HG03135 (cell line): ENCODE results near the gene KIAA1958.

Experiments
- ATAC-seq: cut with Tn5 transposase; IDR thresholded peaks from one replicate; pipeline ENCODE4 v1.9.1; 2021; ENCODE audit warnings: mild to moderate bottlenecking, moderate library complexity; ENCODE audit not compliant: unreplicated experiment

Gene KIAA1958

DNA sequence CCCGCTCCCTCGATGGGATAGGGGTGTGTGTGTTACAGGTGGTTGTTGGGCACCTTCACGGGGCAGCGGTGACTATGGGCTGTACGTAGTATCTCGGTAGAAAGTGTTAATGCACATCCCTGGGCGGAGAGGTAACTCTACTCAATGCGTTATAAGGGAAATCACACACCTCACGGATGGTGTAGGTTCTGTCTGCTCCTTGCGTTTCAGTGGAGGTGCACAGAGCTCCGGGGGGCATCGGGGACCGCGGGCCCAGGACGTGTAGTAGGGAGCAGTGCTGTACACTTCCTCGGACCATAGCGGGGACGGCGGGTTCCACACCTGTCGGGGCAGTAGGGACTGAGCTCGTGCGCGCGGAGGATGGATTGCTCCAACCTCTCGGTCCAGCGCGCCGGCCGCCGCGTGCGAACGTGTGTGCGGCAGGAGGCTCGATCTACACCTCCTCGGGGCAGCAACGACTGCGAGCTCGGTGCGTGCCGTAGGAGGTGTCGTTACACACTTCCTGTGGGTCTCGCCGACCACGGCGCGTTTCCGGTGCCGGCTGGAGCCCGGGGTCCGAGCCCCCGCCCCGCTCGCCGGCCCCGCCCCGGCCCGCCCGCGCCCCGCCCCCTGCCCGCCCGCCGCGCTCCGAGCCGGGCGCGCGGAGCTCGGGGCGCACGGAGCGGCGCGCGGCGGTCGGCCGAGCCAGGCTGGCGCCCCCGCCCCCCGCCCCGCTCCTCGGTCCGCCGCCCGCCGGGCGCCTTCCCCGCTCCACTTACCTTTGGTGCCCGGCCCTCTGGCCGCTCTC is at the start of gene KIAA1958:
Gene KIAA1958, plus strand, starts transcription at position 607 of the 787 bp plus-strand sequence. CDS start 87,254 bp downstream, outside the sequence.
- ATAC-seq = peak; percentile 88

DNA sequence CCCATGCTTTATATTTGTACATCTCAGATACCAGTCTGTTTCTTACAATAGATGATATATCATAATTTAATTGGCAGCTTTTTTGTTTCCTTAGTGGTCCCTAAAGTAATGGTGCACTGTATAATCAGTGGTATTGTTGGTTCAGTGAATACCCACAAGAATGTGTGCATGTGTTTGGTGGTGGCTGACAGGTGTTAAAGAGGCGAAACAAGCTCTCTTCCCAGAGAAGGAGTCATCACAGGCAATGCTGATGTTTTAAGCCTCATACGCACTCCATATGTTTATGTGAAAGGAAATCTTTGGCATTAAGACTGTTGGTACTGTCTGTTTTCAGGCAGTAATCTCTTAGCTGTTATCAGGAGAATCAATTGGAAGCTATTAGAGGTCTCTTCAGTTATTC is 49.2 kb upstream of the KIAA1958 start:
- no peak for ATAC-seq

DNA sequence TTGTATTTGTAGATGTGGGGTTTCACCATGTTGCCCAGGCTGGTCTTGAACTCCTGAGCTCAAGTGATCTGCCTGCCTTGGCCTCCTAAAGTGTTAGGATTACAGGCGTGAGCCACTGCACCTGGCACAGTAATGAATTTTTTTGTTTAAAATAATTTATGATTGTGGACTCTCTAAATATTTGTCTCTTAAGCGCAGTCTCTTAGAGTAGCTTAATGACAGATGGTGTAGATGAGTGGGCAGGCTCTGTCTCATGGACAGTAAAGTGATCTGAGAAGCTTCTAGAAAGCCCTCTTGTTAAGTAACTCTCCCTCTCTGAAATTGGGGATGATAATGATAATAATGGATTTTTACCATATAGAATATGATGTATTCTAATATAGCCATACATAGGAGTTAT is 47.5 kb upstream of the KIAA1958 start:
- no peak for ATAC-seq

GRCh38 chr9:112439825-112440224 is 46.8 kb upstream of the KIAA1958 start:
- ATAC-seq = no peak

- no peak for ATAC-seq
Observed at GRCh38 chr9:112443200-112443599, 43.4 kb upstream of the KIAA1958 start.

DNA sequence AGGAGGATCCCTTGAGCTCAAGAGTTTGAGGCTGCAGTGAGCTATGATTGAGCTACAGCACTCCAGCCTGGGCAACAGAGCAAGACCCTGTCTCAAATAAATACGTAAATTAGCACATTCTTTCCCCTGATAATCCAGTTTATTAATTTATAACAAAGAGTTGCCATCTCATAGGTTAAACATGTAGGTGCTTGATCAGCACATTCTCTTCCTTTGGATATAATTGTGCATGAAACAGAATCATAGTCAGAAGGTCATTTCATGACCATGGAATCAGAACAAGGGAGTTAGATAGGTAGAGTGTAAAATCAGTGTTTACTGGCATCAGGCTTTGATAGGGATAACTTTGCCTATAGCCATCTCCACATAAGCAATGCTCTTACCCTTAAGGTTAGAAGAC is 43.0 kb upstream of the KIAA1958 start:
- no peak for ATAC-seq

DNA sequence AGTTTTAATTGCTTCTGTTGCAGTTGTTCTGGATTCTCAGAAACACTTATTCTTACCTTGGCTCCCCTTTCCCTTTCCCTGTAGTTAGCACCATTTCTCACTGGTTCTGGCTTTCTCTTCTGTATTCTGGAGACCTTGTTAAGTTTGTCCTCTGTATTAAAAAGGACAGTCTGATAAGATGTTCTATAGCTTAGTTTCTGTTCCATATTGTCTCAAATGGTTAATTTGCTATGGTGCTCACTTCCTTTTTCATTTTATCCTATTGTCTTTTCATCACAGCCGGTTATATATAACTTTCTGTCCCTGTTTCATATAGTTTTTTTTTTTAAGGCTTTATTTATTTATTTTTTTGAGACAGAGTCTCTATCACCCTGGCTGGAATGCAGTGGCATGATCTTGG is 41.4 kb upstream of the KIAA1958 start:
- ATAC-seq = no peak

DNA sequence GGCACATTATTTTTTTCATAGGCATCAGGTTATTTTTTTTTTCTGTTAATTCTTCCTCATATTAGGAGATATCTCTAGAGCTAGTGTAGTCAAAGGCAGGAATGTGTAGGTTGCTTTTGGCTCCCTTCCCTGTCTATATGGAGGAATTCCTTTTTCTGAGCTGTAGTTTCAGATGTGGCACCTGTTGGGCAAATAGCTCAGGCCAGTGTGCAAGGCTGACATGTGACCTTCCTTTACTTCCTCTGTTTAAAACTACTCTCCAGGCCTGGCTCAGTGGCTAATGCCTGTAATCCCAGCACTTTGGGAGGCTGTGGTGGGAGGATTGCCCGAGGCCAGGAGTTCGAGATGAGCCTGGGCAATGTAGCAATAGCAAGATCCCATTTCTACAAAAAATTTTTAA is 40.5 kb upstream of the KIAA1958 start:
- ATAC-seq = no peak

GRCh38 chr9:112446526-112446925 is 40.1 kb upstream of the KIAA1958 start:
- no peak for ATAC-seq

DNA sequence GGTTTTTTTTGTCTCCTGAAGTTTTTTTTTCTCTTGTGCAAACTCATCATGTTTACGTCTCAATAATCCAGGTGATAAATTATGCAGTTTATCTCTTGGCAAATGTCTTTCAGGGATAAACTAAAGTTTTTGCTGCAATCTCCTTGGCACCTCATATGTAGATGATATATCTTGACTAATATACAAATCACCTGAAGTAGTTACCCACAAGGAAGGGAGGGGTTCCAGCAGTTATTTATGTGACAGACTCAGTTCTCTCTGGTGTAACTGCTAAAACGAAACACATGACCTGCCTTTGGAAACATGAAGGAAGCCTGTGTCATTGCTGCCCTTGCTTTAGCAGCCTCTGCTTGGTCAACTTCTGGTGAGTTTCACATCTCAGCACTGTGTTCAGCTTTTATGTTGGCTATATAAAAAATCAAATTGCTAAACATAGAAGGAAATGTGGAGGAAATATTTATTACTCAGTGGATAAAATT is 39.3 kb upstream of the KIAA1958 start:
- ATAC-seq = no peak

DNA sequence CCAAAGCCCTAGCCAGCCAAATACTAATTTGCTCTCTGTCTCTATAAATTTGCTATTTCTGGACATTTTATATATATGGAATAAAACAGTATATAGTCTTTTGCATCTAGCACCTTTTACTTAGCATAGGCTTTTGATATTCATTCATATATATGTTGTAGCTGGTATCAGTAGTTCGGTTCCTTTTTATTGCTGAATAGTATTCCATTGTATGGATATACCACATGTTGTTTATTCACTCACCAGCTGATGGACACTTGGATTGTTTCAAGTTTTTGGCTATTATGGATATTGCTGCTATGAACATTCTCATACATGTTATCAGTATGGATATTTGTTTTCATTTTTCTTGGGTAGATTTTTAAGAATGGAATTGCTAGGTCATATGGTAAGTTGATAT is 23.8 kb upstream of the KIAA1958 start:
- ATAC-seq = no peak

- no peak for ATAC-seq
Observed at GRCh38 chr9:112465352-112465751, 21.3 kb upstream of the KIAA1958 start.

DNA sequence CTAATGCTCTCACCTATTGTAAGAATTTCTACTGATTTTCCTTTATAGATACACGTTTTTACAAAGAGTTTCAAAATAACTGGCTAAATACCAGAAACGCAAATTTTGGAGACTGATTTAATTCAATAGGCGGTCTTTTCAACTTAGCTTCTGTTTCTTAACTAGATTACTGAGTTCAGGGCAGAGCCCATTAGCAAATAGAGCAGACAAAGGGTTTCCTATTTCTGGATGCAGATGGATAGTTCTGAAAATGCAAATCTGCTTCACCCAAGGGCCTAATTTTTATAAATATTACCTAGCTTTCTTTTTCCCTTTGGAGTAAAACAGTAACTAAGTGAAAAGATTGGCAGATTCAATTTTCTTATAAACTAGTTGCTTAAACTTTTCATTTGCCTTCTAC is 13.6 kb upstream of the KIAA1958 start:
- ATAC-seq = no peak

DNA sequence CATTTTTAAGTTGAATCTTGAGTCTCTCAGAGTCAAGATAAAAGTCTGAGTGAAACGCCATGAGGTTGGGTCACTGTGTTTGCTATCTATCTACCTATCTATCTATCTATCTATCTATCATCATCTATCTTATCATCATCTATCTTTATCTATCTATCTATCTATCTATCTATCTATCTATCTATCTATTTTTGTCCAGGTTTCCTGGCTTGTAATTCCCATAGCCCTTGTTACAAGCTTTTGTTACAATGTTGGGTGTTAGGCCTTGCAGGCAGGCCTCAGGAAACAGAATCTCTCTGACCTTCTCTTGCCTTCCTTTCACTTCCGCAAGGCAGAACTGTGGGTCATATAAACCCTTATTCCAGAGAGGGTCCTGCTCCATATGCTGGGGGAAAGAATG is 12.6 kb upstream of the KIAA1958 start:
- no peak for ATAC-seq

DNA sequence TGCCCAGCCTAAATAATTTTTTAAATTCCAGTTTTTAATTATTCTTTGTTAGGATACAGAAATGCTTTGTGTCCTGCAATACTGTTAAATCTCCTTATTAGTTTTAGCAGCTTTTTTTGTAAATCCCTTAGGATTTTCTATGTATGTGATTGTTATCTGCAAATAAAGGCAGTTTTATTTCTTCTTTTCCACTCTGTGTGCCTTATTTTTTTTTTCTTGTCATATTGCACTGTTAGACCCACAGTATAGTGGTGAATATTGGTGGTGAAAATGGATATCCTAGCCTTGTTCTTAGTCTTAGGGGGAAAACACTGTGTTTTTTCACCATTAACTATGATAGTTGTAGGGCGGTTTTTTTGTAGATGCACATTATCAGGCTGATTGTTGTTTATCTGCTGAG is 11.3 kb upstream of the KIAA1958 start:
- ATAC-seq = no peak

DNA sequence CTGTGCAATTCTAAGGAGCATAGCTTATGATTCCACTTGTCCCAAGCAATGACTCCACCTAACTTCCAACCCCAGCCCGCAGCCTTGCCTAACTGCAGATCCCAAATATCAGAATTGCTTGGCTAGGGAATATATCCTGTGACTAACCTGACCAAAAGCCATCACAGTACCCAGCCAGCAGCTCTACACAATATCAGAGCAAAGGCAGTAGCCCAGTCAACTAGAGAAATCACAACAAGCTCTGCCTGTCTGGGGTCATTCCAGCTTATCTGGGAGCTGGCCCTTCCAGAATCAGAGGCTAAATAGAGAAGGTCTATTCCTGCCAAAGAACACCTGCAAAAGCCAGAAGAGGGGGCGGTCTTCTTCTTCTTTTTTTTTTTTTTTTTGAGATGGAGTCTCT is 9.3 kb upstream of the KIAA1958 start:
- no peak for ATAC-seq

DNA sequence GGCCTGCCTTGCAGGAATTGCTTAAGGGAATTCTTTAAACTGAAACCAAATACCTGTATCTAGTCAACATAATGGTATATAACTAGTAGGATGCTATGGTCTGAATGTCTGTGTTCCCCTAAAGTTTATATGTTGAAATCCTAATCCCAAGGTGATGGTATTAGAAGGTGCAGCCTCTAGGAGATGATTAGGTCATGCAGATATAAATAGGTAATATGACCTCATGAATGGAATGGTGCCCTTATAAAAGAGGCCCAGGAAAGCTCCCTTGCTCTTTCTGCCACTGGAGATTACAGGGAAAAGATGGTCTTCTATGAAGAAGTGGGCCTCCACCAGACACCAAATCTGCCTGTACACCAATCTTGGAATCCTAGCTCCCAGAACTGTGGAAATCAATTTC is 7.4 kb upstream of the KIAA1958 start:
- no peak for ATAC-seq

DNA sequence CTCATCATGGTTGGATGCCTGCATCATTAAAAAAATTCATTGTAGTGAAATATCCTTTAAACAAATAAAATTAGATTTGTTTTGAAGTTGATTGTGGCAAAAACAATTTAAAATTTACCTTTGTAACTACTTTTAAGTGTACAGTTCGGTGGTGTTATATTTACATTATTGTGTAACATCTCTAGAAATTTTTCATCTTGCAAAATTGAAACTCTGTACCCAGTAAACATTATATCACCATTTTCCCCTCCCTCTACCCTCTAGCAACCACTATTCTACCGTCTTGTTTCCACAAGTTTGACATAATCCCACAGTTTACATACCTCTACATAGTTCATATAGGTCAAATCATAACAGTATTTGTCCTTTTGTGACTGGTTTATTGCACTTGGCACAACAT is 2.0 kb upstream of the KIAA1958 start:
- no peak for ATAC-seq

GRCh38 chr9:112485574-112485973 is 1.1 kb upstream of the KIAA1958 start:
- ATAC-seq = no peak

GRCh38 chr9:112487008-112487798 is 576 bp downstream of the KIAA1958 start:
- peak; percentile 55 for ATAC-seq

GRCh38 chr9:112487799-112488340 is 1.2 kb downstream of the KIAA1958 start:
- ATAC-seq = no peak

- no peak for ATAC-seq
Observed at GRCh38 chr9:112489039-112489546, 2.5 kb downstream of the KIAA1958 start.
